A549 (cell line): ENCODE data around the gene FAM50B.

ENCODE experiments used
- EP300 ChIP-seq, 2 experiments: fragments of >200 bp; sonication (Bioruptor Twin); formaldehyde crosslinking; IDR thresholded peaks; 2 replicates in 1 of 2; 3 replicates in 1 of 2; pipeline ENCODE4 v1.6.1; 2016 to 2017
- GATA3 ChIP-seq: IDR thresholded peaks from 2 replicates; pipeline ENCODE4 v1.6.1; 2012; ENCODE audit warnings: borderline replicate concordance
- MAFK ChIP-seq: fragments of 450-650 bp; IDR thresholded peaks from 2 replicates; pipeline ENCODE4 v1.6.1; 2014; ENCODE audit not compliant: partially characterized antibody
- TF ChIP-seq, protein P1 (sequence below): fragments of 200-600 bp; sonication (generic); IDR thresholded peaks from 2 replicates; pipeline ENCODE4 v1.6.1; 2016; ENCODE audit warnings: antibody characterized with exemption, mild to moderate bottlenecking, moderate library complexity
- TF ChIP-seq, protein P2 (sequence below): fragments of >200 bp; sonication (Bioruptor Twin); formaldehyde crosslinking; IDR thresholded peaks from 3 replicates; pipeline ENCODE4 v1.5.1; 2016
- TF ChIP-seq, protein P3 (sequence below): fragments of 150-350 bp; IDR thresholded peaks from 2 replicates; pipeline ENCODE4 v1.6.1; 2014; ENCODE audit warnings: low read depth, mild to moderate bottlenecking, low read length

- TF ChIP-seq MAFK (no peak), GATA3 (no peak), EP300 (IDR thresholded peaks at IDR 0.05) (no peak)
- TF ChIP-seq, protein P1, sequence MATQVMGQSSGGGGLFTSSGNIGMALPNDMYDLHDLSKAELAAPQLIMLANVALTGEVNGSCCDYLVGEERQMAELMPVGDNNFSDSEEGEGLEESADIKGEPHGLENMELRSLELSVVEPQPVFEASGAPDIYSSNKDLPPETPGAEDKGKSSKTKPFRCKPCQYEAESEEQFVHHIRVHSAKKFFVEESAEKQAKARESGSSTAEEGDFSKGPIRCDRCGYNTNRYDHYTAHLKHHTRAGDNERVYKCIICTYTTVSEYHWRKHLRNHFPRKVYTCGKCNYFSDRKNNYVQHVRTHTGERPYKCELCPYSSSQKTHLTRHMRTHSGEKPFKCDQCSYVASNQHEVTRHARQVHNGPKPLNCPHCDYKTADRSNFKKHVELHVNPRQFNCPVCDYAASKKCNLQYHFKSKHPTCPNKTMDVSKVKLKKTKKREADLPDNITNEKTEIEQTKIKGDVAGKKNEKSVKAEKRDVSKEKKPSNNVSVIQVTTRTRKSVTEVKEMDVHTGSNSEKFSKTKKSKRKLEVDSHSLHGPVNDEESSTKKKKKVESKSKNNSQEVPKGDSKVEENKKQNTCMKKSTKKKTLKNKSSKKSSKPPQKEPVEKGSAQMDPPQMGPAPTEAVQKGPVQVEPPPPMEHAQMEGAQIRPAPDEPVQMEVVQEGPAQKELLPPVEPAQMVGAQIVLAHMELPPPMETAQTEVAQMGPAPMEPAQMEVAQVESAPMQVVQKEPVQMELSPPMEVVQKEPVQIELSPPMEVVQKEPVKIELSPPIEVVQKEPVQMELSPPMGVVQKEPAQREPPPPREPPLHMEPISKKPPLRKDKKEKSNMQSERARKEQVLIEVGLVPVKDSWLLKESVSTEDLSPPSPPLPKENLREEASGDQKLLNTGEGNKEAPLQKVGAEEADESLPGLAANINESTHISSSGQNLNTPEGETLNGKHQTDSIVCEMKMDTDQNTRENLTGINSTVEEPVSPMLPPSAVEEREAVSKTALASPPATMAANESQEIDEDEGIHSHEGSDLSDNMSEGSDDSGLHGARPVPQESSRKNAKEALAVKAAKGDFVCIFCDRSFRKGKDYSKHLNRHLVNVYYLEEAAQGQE: no peak
- TF ChIP-seq, protein P2, sequence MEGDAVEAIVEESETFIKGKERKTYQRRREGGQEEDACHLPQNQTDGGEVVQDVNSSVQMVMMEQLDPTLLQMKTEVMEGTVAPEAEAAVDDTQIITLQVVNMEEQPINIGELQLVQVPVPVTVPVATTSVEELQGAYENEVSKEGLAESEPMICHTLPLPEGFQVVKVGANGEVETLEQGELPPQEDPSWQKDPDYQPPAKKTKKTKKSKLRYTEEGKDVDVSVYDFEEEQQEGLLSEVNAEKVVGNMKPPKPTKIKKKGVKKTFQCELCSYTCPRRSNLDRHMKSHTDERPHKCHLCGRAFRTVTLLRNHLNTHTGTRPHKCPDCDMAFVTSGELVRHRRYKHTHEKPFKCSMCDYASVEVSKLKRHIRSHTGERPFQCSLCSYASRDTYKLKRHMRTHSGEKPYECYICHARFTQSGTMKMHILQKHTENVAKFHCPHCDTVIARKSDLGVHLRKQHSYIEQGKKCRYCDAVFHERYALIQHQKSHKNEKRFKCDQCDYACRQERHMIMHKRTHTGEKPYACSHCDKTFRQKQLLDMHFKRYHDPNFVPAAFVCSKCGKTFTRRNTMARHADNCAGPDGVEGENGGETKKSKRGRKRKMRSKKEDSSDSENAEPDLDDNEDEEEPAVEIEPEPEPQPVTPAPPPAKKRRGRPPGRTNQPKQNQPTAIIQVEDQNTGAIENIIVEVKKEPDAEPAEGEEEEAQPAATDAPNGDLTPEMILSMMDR: no peak
- TF ChIP-seq, protein P3, sequence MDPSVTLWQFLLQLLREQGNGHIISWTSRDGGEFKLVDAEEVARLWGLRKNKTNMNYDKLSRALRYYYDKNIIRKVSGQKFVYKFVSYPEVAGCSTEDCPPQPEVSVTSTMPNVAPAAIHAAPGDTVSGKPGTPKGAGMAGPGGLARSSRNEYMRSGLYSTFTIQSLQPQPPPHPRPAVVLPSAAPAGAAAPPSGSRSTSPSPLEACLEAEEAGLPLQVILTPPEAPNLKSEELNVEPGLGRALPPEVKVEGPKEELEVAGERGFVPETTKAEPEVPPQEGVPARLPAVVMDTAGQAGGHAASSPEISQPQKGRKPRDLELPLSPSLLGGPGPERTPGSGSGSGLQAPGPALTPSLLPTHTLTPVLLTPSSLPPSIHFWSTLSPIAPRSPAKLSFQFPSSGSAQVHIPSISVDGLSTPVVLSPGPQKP: no peak
Observed at GRCh38 chr6:3859878-3860552, 10.8 kb downstream of the FAM50B start.
